Dermis blood vessel endothelial cell (primary cell): ENCODE results near the gene TMEM154. TPM values are rescaled to one million over a fixed set of nuclear protein-coding genes. Genes with fewer than 3 reads are reported as not detected.
"Not testable (repeated sequence)": the region's sequence is repeated elsewhere in the genome, so short reads cannot be mapped to it uniquely, and the experiment has no call there.

Source experiments
- DNase-seq: peaks from one replicate; pipeline ENCODE4 v3.0.0; 2010
- total RNA-seq: library from RNA; depleted of rRNA; stranded (reverse); fragments of >200 nt; gene quantifications from 2 replicates; pipeline ENCODE4 v1.2.3, GENCODE V29; 2014

TMEM154 gene
- total RNA-seq, 1 donor from 2014 or later = 1.0 TPM

- no peak for DNase-seq
Measured at GRCh38 chr4:152665691-152666395, 14.0 kb downstream of the TMEM154 start.

- DNase-seq = not testable (repeated sequence)
Measured at GRCh38 chr4:152664067-152664378, 15.8 kb downstream of the TMEM154 start.

GRCh38 chr4:152663203-152664066 lies 16.4 kb downstream of the TMEM154 start:
- DNase-seq = no peak

- no peak for DNase-seq
Measured at GRCh38 chr4:152661649-152662048, 18.1 kb downstream of the TMEM154 start.

GRCh38 chr4:152660526-152660925 lies 19.3 kb downstream of the TMEM154 start:
- no peak for DNase-seq

- no peak for DNase-seq
Measured at GRCh38 chr4:152659806-152660205, 20.0 kb downstream of the TMEM154 start.

- no peak for DNase-seq
Measured at GRCh38 chr4:152657657-152658056, 22.1 kb downstream of the TMEM154 start.

GRCh38 chr4:152655272-152656129 lies 24.3 kb downstream of the TMEM154 start:
- no peak for DNase-seq

- DNase-seq = no peak
Measured at GRCh38 chr4:152652102-152652501, 27.7 kb downstream of the TMEM154 start.

GRCh38 chr4:152651473-152652060 lies 28.2 kb downstream of the TMEM154 start:
- no peak for DNase-seq

GRCh38 chr4:152646221-152646620 lies 33.6 kb downstream of the TMEM154 start:
- no peak for DNase-seq

- DNase-seq = no peak
Measured at GRCh38 chr4:152644130-152644529, 35.7 kb downstream of the TMEM154 start.

- DNase-seq = no peak
Measured at GRCh38 chr4:152643153-152644035, 36.4 kb downstream of the TMEM154 start.

- DNase-seq = peak; percentile 38
Measured at GRCh38 chr4:152640058-152640921, 39.5 kb downstream of the TMEM154 start.

- DNase-seq = no peak
Measured at GRCh38 chr4:152635851-152636250, 43.9 kb downstream of the TMEM154 start.

GRCh38 chr4:152634110-152634760 lies 45.6 kb downstream of the TMEM154 start:
- no peak for DNase-seq

GRCh38 chr4:152633118-152633517 lies 46.7 kb downstream of the TMEM154 start:
- no peak for DNase-seq

GRCh38 chr4:152630324-152630723 lies 49.5 kb downstream of the TMEM154 start:
- no peak for DNase-seq

- no peak for DNase-seq
Measured at GRCh38 chr4:152629908-152630307, 49.9 kb downstream of the TMEM154 start.

- DNase-seq = peak; percentile 15
Measured at GRCh38 chr4:152628128-152628527, 51.7 kb downstream of the TMEM154 start.
